HUES48 (cell line): ENCODE data around the gene ANKRD7.

Experiments
- H3K27ac ChIP-seq: one replicate; pipeline ENCODE4 v1.7.0; 2013; ENCODE audit warnings: low read depth, low read length, inconsistent platforms
- H3K27me3 ChIP-seq: 2 replicates; pipeline ENCODE4 v1.6.1; 2013; ENCODE audit warnings: mild to moderate bottlenecking, low read length; ENCODE audit not compliant: control insufficient read depth, insufficient read depth
- H3K36me3 ChIP-seq: 2 replicates; pipeline ENCODE4 v1.6.1; 2013; ENCODE audit warnings: low read length; ENCODE audit not compliant: control insufficient read depth, insufficient read depth
- H3K4me1 ChIP-seq: 2 replicates; pipeline ENCODE4 v1.6.1; 2013; ENCODE audit warnings: mild to moderate bottlenecking, low read length; ENCODE audit not compliant: control insufficient read depth, insufficient read depth
- H3K4me3 ChIP-seq: 2 replicates; pipeline ENCODE4 v1.5.1; 2013; ENCODE audit warnings: mild to moderate bottlenecking, low read depth, low read length
- H3K9ac ChIP-seq: 2 replicates; pipeline ENCODE4 v1.6.1; 2013; ENCODE audit warnings: mild to moderate bottlenecking, low read depth, low read length, moderate library complexity
- H3K9me3 ChIP-seq: 2 replicates; pipeline ENCODE4 v1.6.1; 2013; ENCODE audit warnings: low read length; ENCODE audit not compliant: control insufficient read depth, insufficient read depth

Gene ANKRD7

GRCh38 chr7:118286131-118286530, 61.6 kb downstream of the ANKRD7 start:
- Histone ChIP-seq H3K9ac (no peak overlapping the region), H3K27me3 (no peaks in the 10 kb centered on the region)

GRCh38 chr7:118288098-118288497, 63.6 kb downstream of the ANKRD7 start:
- Histone ChIP-seq H3K9me3 (peaks cover 14% of the 10 kb centered on the region; the same call in 1 of the 2 replicates), H3K27ac (no peak overlapping the region), H3K4me3 (no peak overlapping the region), H3K27me3 (no peaks in the 10 kb centered on the region), H3K9ac (no peak overlapping the region), H3K36me3 (no peaks in the 10 kb centered on the region), H3K4me1 (no peaks in the 10 kb centered on the region; the same call in 1 of the 2 replicates)

More at GRCh38 chr7:118286131-118286530, 61.6 kb downstream of the ANKRD7 start:
- H3K36me3 ChIP-seq: no peaks in the 10 kb centered on the region
- no peaks in the 10 kb centered on the region for H3K4me1 ChIP-seq
- no peak overlapping the region for H3K27ac ChIP-seq
- no peak overlapping the region for H3K4me3 ChIP-seq
- peaks cover 8% of the 10 kb centered on the region; the same call in 1 of the 2 replicates for H3K9me3 ChIP-seq

- Histone ChIP-seq H3K36me3 (no peaks in the 10 kb centered on the region), H3K9me3 (peaks cover 14% of the 10 kb centered on the region; the same call in 1 of the 2 replicates), H3K9ac (no peak overlapping the region), H3K27me3 (no peaks in the 10 kb centered on the region), H3K27ac (no peak overlapping the region), H3K4me3 (no peak overlapping the region), H3K4me1 (no peaks in the 10 kb centered on the region; the same call in 1 of the 2 replicates)
These were observed 65.0 kb downstream of the ANKRD7 start for GRCh38 chr7:118289476-118289875.
